Astrocyte (in vitro differentiated cells and primary cell): ENCODE results near the gene MYO1A. TPM values are rescaled to one million over a fixed set of nuclear protein-coding genes. Genes with fewer than 3 reads are reported as not detected.
A peak's percentile ranks its signal among the peaks of the same experiment; 100 is the strongest.

Experiments
- DNase-seq: peaks from one replicate; pipeline ENCODE4 v3.0.0-alpha.2; 2010; ENCODE audit warnings: low read depth
- FAIRE-seq: peaks from 2 replicates; lab custom pipeline; 2011; peaks lifted over from hg19 to GRCh38; lab: Jason Lieb, UNC
- H2AFZ ChIP-seq: 2 replicates; pipeline ENCODE4 v1.6.0; 2012; ENCODE audit warnings: low read depth, low read length, inconsistent platforms
- H3K27ac ChIP-seq: 2 replicates; pipeline ENCODE4 v1.5.1; 2011; ENCODE audit warnings: low read depth, low read length, inconsistent platforms
- H3K27me3 ChIP-seq: 2 replicates; pipeline ENCODE4 v1.6.0; 2011; ENCODE audit warnings: low read length, inconsistent platforms; ENCODE audit not compliant: insufficient read depth
- H3K36me3 ChIP-seq: 2 replicates; pipeline ENCODE4 v1.5.1; 2011; ENCODE audit warnings: low read length, inconsistent platforms; ENCODE audit not compliant: insufficient read depth
- H3K4me1 ChIP-seq: 2 replicates; pipeline ENCODE4 v1.5.1; 2011; ENCODE audit warnings: low read length, inconsistent platforms; ENCODE audit not compliant: insufficient read depth
- H3K4me2 ChIP-seq: 2 replicates; pipeline ENCODE4 v1.6.0; 2012; ENCODE audit warnings: low read length, inconsistent platforms
- H3K4me3 ChIP-seq: 2 replicates; pipeline ENCODE4 v1.5.1; 2011; ENCODE audit warnings: low read depth, mild to moderate bottlenecking, low read length, inconsistent platforms; ENCODE audit not compliant: insufficient read depth
- H3K79me2 ChIP-seq: 2 replicates; pipeline ENCODE4 v1.6.0; 2012; ENCODE audit warnings: mild to moderate bottlenecking, low read length, inconsistent platforms; ENCODE audit not compliant: insufficient read depth
- H3K9ac ChIP-seq: 2 replicates; pipeline ENCODE4 v1.6.0; 2012; ENCODE audit warnings: mild to moderate bottlenecking, low read length, inconsistent platforms
- H3K9me3 ChIP-seq: 2 replicates; pipeline ENCODE4 v1.5.1; 2012; ENCODE audit warnings: low read depth, mild to moderate bottlenecking, low read length, inconsistent platforms; ENCODE audit not compliant: insufficient read depth
- H4K20me1 ChIP-seq: 2 replicates; pipeline ENCODE4 v1.6.0; 2012; ENCODE audit warnings: low read length, inconsistent platforms; ENCODE audit not compliant: insufficient read depth
- H3K27ac Mint-ChIP-seq: one replicate; pipeline ENCODE4 v1.8.0; 2021; ENCODE audit warnings: mild to moderate bottlenecking, mixed read lengths; ENCODE audit not compliant: unreplicated experiment
- H3K27me3 Mint-ChIP-seq: one replicate; pipeline ENCODE4 v1.8.0; 2021; ENCODE audit warnings: low read depth, mixed read lengths; ENCODE audit not compliant: unreplicated experiment
- H3K36me3 Mint-ChIP-seq: one replicate; pipeline ENCODE4 v1.8.0; 2021; ENCODE audit warnings: low read depth, mixed read lengths; ENCODE audit not compliant: unreplicated experiment
- H3K4me1 Mint-ChIP-seq: one replicate; pipeline ENCODE4 v1.8.0; 2021; ENCODE audit warnings: low read depth, mixed read lengths; ENCODE audit not compliant: unreplicated experiment
- H3K4me3 Mint-ChIP-seq: one replicate; pipeline ENCODE4 v1.8.0; 2021; ENCODE audit warnings: mild to moderate bottlenecking, moderate library complexity, mixed read lengths; ENCODE audit not compliant: unreplicated experiment
- H3K9me3 Mint-ChIP-seq: one replicate; pipeline ENCODE4 v1.8.0; 2021; ENCODE audit warnings: mild to moderate bottlenecking, mixed read lengths; ENCODE audit not compliant: unreplicated experiment
- CTCF ChIP-seq: IDR thresholded peaks from 2 replicates; pipeline ENCODE4 v1.5.1; 2011; ENCODE audit warnings: low read depth, mild to moderate bottlenecking, inconsistent platforms, low read length, moderate library complexity; ENCODE audit not compliant: insufficient read depth
- EZH2 ChIP-seq: IDR thresholded peaks from 2 replicates; pipeline ENCODE4 v1.6.1; 2012; ENCODE audit warnings: mild to moderate bottlenecking, low read length, inconsistent platforms; ENCODE audit not compliant: insufficient read depth
- total RNA-seq: library from RNA; stranded (reverse); gene quantifications from 2 replicates; pipeline ENCODE4 v1.2.1, GENCODE V29; 2021

The MYO1A gene
- total RNA-seq, 1 donor from 2014 or later, result 0.34 TPM

- Histone ChIP-seq H3K4me2 (no peak overlapping the region), H3K79me2 (no peaks in the 10 kb centered on the region), H3K27me3 (no peaks in the 10 kb centered on the region), H3K36me3 (no peaks in the 10 kb centered on the region), H4K20me1 (no peaks in the 10 kb centered on the region), H3K27ac (no peak overlapping the region), H2AFZ (no peak overlapping the region), H3K9me3 (no peaks in the 10 kb centered on the region), H3K4me1 (no peaks in the 10 kb centered on the region), H3K4me3 (no peak overlapping the region), H3K9ac (no peak overlapping the region)
- Mint-ChIP-seq H3K36me3 (peaks cover 3% of the 10 kb centered on the region), H3K4me1 (peaks cover 12% of the 10 kb centered on the region), H3K4me3 (no peak overlapping the region), H3K9me3 (no peaks in the 10 kb centered on the region), H3K27ac (no peak overlapping the region), H3K27me3 (no peaks in the 10 kb centered on the region)
- no peak for DNase-seq
- TF ChIP-seq EZH2, result no peak
- TF ChIP-seq CTCF, result no peak
- no peak for FAIRE-seq
These were observed 68.9 kb downstream of the MYO1A start for GRCh38 chr12:56980941-56981530.

GRCh38 chr12:56980268-56980667, 69.7 kb downstream of the MYO1A start:
- no peaks in the 10 kb centered on the region for H4K20me1 ChIP-seq
- H3K36me3 ChIP-seq, result no peaks in the 10 kb centered on the region
- H3K27ac ChIP-seq, result no peak overlapping the region
- TF ChIP-seq CTCF, result no peak
- no peak for TF ChIP-seq EZH2
- peaks cover 7% of the 10 kb centered on the region for H3K4me1 Mint-ChIP-seq
- DNase-seq (no peak), FAIRE-seq (no peak)
- no peaks in the 10 kb centered on the region for H3K4me1 ChIP-seq
- no peaks in the 10 kb centered on the region for H3K27me3 Mint-ChIP-seq
- H3K4me2 ChIP-seq, result no peak overlapping the region
- peaks cover 3% of the 10 kb centered on the region for H3K36me3 Mint-ChIP-seq
- H3K4me3 ChIP-seq, result no peak overlapping the region
- no peaks in the 10 kb centered on the region for H3K27me3 ChIP-seq
- H3K79me2 ChIP-seq, result no peaks in the 10 kb centered on the region
- no peaks in the 10 kb centered on the region for H3K9me3 Mint-ChIP-seq
- no peaks in the 10 kb centered on the region for H3K9me3 ChIP-seq
- H2AFZ ChIP-seq, result no peak overlapping the region
- no peak overlapping the region for H3K4me3 Mint-ChIP-seq
- no peak overlapping the region for H3K9ac ChIP-seq
- H3K27ac Mint-ChIP-seq, result no peak overlapping the region

GRCh38 chr12:56979628-56980027, 70.3 kb downstream of the MYO1A start:
- Histone ChIP-seq H4K20me1 (no peaks in the 10 kb centered on the region), H3K9me3 (no peaks in the 10 kb centered on the region), H3K9ac (no peak overlapping the region), H3K79me2 (no peaks in the 10 kb centered on the region), H3K27ac (no peak overlapping the region), H3K4me2 (no peak overlapping the region), H3K36me3 (no peaks in the 10 kb centered on the region), H2AFZ (no peak overlapping the region), H3K4me3 (no peak overlapping the region), H3K4me1 (no peaks in the 10 kb centered on the region), H3K27me3 (no peaks in the 10 kb centered on the region)
- peaks cover 3% of the 10 kb centered on the region for H3K36me3 Mint-ChIP-seq
- no peaks in the 10 kb centered on the region for H3K9me3 Mint-ChIP-seq
- no peak overlapping the region for H3K4me3 Mint-ChIP-seq
- no peak for TF ChIP-seq EZH2
- no peak for TF ChIP-seq CTCF
- no peaks in the 10 kb centered on the region for H3K27me3 Mint-ChIP-seq
- peaks cover 7% of the 10 kb centered on the region for H3K4me1 Mint-ChIP-seq
- FAIRE-seq (no peak), DNase-seq (no peak)
- H3K27ac Mint-ChIP-seq, result peak overlapping the region; percentile 41
